HG02852 (cell line): Measurements from ENCODE around the gene PTPN2.

ENCODE experiments used
- ATAC-seq: cut with Tn5 transposase; IDR thresholded peaks from one replicate; pipeline ENCODE4 v1.9.1; 2021; ENCODE audit warnings: mild to moderate bottlenecking, moderate library complexity; ENCODE audit not compliant: unreplicated experiment

PTPN2 gene

DNA sequence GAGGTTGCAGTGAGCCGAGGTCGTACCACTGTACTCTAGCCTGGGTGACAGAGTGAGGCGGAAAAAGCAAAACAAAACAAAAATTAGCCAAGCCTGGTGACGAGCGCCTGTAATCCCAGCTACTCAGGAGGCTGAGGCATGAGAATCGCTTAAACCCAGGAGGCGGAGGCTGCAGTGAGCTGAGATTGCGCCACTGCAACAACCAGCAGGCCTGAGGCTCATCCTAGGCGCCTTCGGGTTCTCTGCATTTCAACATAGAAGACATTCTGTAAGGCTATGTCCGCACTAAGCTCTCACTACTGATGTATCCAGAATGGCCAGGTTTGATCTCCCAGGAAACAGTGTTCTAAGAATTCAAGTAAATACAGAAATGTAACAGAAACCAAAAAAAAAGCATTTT is 23.5 kb downstream of the PTPN2 start:
- no peak for ATAC-seq

DNA sequence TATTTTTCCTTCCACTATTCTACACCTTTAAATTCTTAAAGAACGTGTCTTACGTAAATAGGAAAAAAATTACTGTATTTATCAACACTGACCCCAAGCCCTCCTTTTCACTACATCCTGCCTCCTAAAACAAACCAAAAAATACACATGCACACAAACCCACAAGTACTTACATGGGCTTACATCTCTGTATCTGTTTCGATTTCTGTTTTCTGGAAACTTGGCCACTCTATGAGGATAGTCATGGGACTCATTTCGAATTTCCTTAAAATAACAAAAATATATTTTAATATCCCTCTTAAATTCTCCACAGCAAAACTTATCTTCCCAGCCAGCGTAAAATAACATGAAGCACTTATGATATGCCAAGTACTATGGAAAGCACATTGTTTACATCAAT is 25.0 kb downstream of the PTPN2 start:
- ATAC-seq, result no peak

DNA sequence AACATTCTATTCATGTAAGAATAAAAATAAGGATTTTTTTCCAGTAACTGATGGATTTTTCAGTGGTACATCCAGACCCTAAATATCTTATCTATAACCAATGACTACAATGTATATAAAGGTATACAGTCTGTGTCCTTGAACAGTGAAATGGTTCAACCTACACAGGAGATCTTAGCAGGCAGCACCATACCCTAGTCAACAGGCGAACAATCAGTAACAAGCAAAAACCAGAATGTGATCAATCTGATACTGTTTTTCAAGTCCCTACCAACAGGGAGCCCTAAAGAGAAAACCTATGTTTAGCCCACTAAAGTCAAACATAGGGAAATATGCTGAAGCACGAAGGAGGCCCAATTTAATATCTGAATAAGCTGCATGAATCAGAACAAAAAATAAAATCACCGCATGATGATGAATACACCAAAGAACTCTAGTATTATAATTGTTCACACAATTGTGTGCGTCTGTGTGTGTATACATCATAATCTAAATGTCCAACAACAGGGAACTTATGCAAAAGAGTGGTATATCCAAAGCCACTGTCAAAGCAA is 26.0 kb downstream of the PTPN2 start:
- no peak for ATAC-seq

DNA sequence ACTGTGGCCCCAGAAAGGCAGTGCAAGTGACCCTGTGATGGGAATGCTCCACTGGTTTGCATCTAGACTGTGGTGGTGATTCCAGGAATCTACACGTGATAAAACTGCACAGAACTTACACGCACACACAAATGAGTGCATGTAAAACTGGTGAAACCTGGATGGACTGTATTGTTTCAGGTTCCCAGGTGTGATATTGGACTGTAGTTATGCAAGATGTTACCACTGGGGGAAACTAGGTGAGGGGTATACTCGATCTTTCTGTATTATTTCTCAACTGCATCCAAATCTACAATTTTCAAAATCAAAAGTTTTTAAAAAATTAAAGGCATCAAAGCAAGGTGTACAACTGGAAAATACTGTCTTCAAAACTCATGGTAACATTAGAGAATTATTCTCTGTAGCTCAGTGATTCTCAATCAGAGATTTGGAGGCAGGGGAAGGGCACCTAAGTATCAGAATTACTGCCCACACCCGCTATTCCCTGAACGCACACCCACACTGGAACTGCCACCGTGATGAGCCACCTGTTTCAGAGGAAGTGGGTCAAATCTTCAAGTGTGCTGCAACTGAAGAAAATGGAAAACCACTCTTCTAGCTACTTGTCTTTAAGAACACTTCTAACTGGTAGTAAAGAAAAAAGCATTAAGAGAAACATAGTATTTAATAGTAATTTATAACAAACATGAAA is 26.7 kb downstream of the PTPN2 start:
- ATAC-seq, result no peak

DNA sequence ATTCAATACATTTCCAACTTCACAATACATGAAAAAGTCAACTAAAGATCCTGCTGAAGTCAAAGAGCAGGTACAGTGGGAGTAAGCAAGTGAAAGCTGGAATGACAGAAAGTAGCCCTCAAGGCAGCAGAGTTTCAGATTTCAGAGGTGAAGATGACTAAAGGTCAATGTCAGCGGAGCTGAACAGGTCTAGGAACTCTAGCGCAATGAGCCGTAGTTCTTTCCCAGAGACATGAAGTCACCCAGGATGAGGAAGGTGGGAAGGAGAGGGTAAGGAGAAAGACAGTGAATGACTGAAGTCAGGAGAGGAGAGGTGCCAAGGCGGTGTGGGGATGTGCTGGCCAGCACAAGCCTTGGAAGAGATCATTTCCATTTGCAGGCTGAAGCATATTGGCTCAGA is 28.1 kb downstream of the PTPN2 start:
- no peak for ATAC-seq

DNA sequence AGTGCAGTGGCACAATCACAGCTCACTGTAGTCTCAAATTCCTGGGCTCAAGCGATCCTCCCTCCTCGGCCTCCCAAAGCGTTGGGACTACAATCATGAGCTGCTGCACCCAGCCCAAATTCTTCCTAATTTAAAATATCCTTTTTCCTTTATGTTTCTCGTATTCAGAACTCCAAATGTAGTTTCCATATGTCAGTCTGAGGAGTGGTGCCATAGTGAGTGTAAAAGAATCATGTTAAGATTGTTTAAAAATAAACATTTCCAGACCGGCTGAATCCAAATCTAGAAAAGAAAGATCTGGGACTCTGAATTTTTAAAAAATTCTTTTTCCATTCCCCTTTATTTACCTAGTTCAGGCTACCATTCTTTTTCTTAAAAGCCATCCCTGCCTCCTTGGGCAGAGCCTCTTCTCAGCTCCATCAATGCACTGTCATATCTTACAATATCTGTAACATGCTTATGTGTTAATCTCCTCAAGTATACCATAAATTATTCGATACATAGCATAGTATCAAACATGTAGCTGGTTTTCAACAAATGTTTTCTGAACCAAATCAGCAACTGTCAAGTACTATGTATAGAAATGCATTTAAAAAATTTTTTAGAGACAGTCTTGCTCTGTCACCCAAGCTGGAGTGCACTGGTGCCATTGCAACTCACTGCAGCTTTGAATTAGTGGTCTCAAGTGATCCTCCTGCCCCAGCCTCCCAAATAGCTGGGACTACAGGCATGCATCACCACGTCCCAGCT is 31.3 kb downstream of the PTPN2 start:
- no peak for ATAC-seq

DNA sequence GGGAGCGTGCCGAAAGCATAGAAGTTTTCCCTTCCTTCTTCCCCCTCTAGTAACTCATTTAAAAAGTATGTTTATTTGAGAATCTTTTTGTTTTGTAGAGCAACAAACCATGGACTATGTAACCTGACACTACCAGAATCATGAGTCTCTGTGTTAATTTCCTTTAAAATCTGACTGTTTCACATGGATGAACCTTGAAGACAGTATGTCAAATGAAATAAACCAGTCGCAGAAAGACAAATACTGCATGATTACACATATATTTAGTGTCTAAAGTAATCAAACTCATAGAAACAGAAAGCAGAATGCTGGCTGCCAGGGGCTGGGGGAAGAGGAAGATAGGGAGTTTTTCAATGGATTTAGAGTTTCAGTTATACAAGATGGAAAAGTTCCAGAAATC is 32.3 kb downstream of the PTPN2 start:
- ATAC-seq, result no peak

DNA sequence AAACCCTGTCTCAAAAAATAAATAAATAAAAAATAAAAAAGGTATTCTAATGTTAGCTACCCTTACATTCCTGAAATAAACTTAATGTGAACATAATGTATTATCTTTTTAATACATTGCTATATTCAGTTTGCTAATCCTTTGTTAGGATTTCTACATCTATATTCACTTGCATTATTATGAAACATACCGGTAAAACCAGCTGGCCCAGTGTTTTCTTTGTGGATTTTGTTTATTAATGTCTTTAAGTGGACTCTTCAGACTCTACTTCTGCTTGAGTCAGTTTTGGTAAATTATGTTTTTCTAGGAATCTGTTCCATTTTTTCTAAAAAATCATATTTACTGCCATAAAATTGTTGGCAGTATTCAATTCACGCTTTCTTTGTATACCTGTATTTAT is 34.5 kb downstream of the PTPN2 start:
- ATAC-seq, result no peak

DNA sequence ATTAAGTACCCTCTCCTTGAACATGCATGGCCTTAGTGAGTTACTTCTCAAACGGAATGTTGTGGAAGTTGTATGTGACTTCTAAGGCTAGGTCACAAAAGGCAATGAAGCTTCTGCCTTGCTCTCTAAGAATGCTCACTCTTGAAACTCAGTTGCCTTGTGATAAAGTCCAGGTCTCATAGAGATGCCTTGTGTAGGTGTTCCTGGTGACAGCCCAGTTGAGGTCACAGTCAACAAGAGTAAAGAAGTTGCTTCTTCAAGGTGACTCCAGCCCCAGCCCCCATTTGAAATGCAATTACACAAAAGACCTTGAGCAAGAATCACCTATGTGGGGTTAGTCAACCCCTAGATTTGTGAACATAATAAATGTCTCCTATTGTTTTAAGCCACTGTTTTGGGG is 35.6 kb downstream of the PTPN2 start:
- no peak for ATAC-seq

DNA sequence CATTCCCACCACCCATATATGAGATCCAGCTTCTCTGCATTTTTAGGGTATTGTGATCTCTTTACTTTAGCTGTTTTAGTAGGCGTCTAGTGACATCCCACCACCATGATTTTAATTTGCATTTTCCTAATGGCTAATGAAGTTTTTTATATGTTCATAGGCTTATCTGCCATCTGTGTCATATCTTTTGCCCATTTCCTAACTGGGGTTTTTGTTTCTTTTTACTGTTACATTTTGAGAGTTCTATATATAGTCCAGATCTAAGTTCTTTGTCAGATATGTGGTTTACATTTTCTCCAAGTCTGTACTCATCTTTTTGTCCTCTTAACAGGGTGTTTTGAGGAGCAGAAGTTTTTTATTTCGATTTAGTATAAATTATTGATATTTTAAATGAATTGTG is 39.6 kb downstream of the PTPN2 start:
- ATAC-seq, result no peak

DNA sequence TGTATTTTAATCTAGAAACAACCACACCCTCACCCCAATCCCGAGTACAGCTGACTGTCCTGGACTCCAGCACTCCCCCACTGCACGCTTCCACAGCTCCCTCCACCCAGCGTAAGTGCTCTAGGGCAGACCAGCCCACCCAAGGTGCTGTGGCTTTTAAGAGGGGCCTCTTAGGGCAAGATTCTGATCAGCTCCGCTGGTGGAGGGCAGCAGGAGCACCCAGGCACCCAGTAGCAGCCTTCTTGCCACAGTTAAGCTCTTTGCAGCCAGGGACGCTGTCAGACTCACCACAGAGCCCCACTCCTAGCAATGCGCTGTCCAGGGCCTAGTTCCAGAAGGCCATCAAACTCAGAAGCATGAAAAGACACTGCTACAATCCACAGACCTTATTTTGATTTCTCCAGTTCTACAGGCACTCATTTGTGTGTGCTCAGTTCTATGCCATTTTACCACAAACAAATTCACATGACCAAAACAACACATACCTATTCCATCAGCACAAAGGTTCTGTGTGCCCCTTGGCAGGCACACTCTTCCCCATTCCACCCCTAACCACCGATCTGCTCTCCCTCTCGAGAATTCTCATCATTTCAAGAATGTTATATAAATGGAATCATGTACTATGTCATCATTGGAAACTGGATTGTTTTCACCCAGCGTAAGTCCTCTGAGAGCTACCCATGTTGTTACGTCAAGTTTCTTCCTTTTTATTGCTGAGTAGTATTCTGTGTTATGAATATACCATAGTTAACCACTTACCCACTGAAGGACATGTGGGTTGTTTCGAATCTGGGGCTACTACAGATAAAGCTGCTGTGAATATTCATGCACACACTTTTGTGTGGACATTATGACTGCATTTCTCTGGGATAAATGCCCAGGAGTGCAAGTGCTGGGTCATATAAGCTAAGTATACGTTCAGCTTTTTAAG is 40.4 kb downstream of the PTPN2 start:
- ATAC-seq, result no peak

DNA sequence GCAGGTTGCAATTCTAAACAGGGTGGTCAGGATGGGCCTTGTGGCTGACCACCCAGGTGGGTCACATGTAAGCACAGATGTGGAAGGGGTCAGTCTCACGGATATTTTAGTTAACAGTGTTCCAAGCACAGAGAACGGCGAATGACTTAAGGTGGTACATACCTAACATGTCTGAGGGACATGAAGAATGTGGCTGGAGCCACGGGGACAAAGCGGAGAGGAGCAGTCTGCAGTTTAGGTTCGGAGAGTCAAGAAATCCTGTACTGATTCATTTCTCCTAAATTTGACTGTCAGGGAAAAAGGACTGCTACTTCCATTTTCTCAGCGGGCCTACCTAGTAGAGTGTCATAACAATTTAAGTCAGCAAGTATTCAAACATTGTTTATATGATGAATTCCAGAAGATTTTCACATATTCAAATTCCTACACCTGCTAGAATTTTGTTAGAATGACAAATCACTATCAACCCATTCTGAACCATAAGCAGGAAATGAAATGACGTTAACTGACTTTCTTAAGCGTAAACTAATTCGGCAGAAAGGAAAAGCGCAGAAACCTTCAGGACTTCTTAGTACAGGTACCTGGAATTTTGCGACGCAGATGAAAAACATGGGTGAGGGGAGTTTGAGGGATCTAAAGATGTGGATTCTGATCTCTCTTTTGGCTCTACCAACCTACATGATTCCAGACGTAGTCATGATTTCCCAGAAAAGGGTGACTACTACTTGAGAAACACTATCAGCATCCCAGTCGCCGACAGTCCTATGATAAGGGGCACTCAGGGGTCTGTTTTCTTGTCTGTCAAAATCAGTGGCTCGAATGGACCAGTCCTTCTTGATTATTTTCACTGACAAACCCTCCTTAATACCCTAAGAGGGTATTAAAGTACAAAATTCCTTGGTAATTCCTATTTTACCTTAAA is 41.3 kb downstream of the PTPN2 start:
- no peak for ATAC-seq

DNA sequence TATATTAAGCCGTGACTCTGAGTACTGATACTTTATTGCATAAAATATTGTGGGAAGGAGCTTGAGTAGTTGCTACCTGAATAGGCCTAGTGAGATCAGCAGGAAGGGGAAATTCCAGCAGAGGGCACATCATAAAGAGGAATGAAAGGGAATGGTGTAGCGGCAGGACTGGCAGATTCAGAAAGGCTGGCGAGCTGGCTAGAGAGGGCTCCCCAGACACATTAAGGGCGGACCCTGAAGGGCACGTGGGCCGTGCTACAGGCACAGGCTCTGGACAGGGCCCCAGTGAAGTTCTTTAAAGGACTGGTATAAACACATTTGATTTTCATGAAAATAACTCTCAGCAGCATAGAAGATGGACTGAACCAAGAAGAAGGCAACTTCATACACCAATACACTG is 43.0 kb downstream of the PTPN2 start:
- ATAC-seq, result no peak

DNA sequence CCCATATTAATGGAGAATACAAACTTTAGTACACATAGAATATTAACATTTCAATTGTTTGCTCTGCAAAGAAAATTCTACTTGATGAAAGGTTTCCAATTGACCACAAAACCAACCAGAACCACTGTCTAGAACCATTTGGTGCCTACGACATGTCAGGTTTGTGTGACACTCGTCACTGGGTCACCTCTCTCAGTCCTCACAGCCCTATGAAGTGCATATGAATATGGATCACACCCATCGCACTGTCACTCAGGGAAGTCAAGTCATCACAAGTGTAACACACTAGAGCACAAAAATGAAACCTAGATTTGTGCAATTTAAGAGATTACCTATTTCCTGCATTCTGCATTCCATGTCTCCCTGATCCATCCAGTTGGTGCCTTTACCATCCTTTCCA is 43.7 kb downstream of the PTPN2 start:
- ATAC-seq, result no peak

DNA sequence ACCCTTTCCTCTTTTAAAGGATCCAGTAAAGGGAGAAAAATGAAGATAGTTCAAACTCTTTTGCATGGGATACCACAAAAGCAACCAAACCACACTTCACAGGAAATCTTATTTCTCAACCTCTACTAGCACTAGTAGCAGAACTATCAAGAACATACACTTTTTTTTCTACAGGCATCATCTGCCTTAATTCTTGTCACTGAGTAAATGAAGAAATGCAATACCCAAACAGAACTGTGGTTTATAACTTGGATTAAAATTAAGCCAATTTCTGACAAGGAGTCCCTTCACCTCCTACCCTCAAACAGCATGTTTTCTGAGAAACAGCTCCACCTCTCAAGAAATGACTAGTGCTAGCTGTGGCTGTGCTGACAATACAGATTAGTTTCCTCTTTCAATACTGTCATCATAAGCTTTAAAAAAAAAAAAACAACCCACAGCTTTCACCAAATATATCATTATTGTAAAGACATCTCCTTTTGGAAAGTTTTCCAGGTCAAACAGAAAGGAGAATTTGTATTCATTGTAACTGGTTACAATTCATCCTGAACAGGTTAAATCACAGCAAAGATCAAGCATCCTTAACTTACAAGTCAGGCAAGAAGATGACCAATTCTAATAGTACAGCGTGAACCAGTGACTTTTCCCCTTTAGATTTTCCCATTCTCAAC is 44.4 kb downstream of the PTPN2 start:
- ATAC-seq, result peak; percentile 87

DNA sequence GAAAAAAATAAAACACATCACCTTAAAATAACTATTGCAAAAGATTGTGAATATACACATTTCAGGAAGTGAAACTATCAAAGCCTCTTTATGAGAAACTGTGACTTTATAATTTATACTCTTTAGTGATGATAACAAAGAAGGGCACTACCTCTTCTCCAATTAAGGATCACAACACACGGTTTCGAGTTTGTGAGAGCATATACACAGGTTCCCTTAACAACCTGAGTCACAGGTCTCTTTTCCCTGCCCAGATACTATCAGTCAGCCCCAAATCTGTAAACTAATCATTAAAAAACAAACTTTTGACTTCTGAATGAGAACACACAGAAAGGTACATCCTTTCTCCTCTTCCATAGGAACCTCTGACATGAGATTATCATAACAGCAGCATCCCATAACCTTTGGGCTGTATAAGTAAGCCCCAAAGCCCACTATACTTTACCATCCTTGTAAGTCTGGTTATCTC is 44.9 kb downstream of the PTPN2 start:
- ATAC-seq, result peak; percentile 32

DNA sequence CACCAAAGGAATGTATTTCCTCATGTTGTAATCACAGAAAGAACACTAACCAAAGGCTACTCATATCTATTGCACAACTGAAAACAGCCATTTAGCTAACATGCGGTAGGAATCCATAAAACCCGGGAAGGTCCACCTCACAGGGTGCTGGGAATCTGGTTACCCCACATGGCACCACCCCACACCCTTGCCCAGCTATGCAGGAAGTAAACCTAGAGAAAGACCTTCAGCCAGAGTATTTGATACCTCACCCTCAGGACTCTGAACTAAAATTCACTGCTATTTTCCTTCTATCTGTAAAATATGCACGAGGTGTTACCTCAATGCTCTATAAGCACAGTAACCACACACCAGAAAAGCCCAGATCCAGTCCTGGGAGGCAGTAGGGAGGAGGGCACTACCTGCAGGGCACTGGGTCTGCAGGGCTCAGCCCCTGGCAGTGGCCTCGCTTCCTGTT is 45.8 kb downstream of the PTPN2 start:
- no peak for ATAC-seq

DNA sequence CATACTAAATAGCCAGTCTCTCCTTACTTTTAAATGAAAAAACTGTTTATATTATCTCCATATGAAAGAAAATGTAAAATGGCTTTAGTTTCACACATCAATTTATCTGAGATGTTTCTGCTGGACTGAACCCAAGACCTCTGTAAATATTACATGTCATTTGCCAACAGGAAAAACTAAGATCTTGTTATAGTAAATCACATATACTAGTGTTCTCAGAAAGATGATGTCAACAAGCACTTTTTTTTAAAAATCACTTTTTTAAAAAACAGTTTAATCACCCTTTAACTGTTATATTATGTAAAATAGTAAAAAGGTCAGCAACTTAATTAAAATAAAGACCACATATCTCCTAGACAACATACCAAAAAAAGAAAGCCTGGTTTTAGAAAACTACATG is 46.3 kb downstream of the PTPN2 start:
- no peak for ATAC-seq

DNA sequence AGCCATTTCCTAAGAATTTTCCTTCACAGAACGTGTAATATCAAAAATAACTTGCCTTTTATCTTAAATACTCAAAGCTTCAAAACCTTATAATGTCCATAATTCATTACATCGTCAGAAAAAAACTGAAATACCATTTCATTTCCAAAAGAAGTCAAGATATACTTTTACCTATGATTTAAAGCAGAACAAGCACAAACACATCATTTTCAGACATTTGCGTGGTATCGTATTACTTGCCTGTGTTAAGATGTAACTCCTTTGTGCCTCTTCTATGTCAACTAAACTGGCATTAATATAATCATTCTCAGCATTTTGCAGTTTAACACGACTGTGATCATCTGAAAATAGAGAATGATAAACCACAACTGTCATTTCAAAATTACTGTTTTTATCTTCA is 47.5 kb downstream of the PTPN2 start:
- ATAC-seq, result no peak
